ENCODE measurements around the gene OLFM3. TPM values are rescaled to one million over a fixed set of nuclear protein-coding genes. Genes with fewer than 3 reads are reported as not detected.

Gene OLFM3
- total RNA-seq, 1 donor from 2014 or later, result 3.8 TPM

- Mint-ChIP-seq H3K4me1 (ENCODE audit: unreplicated experiment) (no peaks in the 10 kb centered on the region), H3K4me3 (no peak overlapping the region), H3K9me3 (peaks cover 3% of the 10 kb centered on the region), H3K36me3 (no peaks in the 10 kb centered on the region), H3K27ac (no peak overlapping the region), H3K27me3 (no peaks in the 10 kb centered on the region)
- no peak for TF ChIP-seq CTCF (conservative IDR thresholded peaks at IDR 0.05)
- no peak for DNase-seq (ENCODE audit: extremely low spot score, unreplicated experiment)
These were observed 43.1 kb downstream of the OLFM3 start for GRCh38 chr1:101953623-101954022.

GRCh38 chr1:101945884-101946283, 50.8 kb downstream of the OLFM3 start:
- DNase-seq (ENCODE audit: extremely low spot score, unreplicated experiment), result no peak
- Mint-ChIP-seq H3K27ac (no peak overlapping the region), H3K36me3 (no peaks in the 10 kb centered on the region), H3K27me3 (no peaks in the 10 kb centered on the region), H3K9me3 (peaks cover 3% of the 10 kb centered on the region), H3K4me3 (no peak overlapping the region), H3K4me1 (ENCODE audit: unreplicated experiment) (no peaks in the 10 kb centered on the region)
- peak; percentile 46 for TF ChIP-seq CTCF (conservative IDR thresholded peaks at IDR 0.05)

- DNase-seq (ENCODE audit: extremely low spot score, unreplicated experiment), result no peak
- H3K27me3 Mint-ChIP-seq, result no peaks in the 10 kb centered on the region
- TF ChIP-seq CTCF (conservative IDR thresholded peaks at IDR 0.05), result no peak
- no peaks in the 10 kb centered on the region for H3K4me1 Mint-ChIP-seq (ENCODE audit: unreplicated experiment)
- no peak overlapping the region for H3K27ac Mint-ChIP-seq
- H3K9me3 Mint-ChIP-seq, result no peaks in the 10 kb centered on the region
- H3K4me3 Mint-ChIP-seq, result no peak overlapping the region
- no peaks in the 10 kb centered on the region for H3K36me3 Mint-ChIP-seq
These were observed 53.5 kb downstream of the OLFM3 start for GRCh38 chr1:101943237-101943636.

- no peaks in the 10 kb centered on the region for H3K36me3 Mint-ChIP-seq
- H3K4me3 Mint-ChIP-seq, result no peak overlapping the region
- H3K9me3 Mint-ChIP-seq, result no peaks in the 10 kb centered on the region
- no peak for TF ChIP-seq CTCF (conservative IDR thresholded peaks at IDR 0.05)
- DNase-seq (ENCODE audit: extremely low spot score, unreplicated experiment), result no peak
- no peak overlapping the region for H3K27ac Mint-ChIP-seq
- H3K27me3 Mint-ChIP-seq, result no peaks in the 10 kb centered on the region
- no peaks in the 10 kb centered on the region for H3K4me1 Mint-ChIP-seq (ENCODE audit: unreplicated experiment)
These were observed 54.1 kb downstream of the OLFM3 start for GRCh38 chr1:101942516-101943193.

GRCh38 chr1:101938681-101939080, 58.0 kb downstream of the OLFM3 start:
- Mint-ChIP-seq H3K27ac (no peak overlapping the region), H3K27me3 (no peaks in the 10 kb centered on the region), H3K4me3 (no peak overlapping the region), H3K9me3 (no peaks in the 10 kb centered on the region), H3K36me3 (no peaks in the 10 kb centered on the region), H3K4me1 (ENCODE audit: unreplicated experiment) (no peaks in the 10 kb centered on the region)
- no peak for TF ChIP-seq CTCF (conservative IDR thresholded peaks at IDR 0.05)
- DNase-seq (ENCODE audit: extremely low spot score, unreplicated experiment), result no peak

Data from type B pancreatic cell (in vitro differentiated cells).